ENCODE measurements around the gene ING1.
"Not testable (repeated sequence)": the region's sequence is repeated elsewhere in the genome, so short reads cannot be mapped to it uniquely, and the experiment has no call there.

The ING1 gene

GRCh38 chr13:110695774-110696173 is 17.7 kb upstream of the ING1 start:
- not testable (repeated sequence) for DNase-seq (ENCODE audit: low read depth)

GRCh38 chr13:110696776-110697175 is 16.7 kb upstream of the ING1 start:
- DNase-seq (ENCODE audit: low read depth), result no peak

GRCh38 chr13:110697842-110698241 is 15.7 kb upstream of the ING1 start:
- DNase-seq (ENCODE audit: low read depth), result no peak

GRCh38 chr13:110698689-110699088 is 14.8 kb upstream of the ING1 start:
- no peak for DNase-seq (ENCODE audit: low read depth)

GRCh38 chr13:110699148-110700145 is 14.1 kb upstream of the ING1 start:
- DNase-seq (ENCODE audit: low read depth), result no peak

- DNase-seq (ENCODE audit: low read depth), result no peak
These were observed 13.3 kb upstream of the ING1 start for GRCh38 chr13:110700186-110700585.

GRCh38 chr13:110700641-110701040 is 12.9 kb upstream of the ING1 start:
- DNase-seq (ENCODE audit: low read depth), result no peak

GRCh38 chr13:110701061-110701460 is 12.4 kb upstream of the ING1 start:
- not testable (repeated sequence) for DNase-seq (ENCODE audit: low read depth)

GRCh38 chr13:110702089-110702488 is 11.4 kb upstream of the ING1 start:
- DNase-seq (ENCODE audit: low read depth), result no peak

GRCh38 chr13:110702591-110703526 is 10.6 kb upstream of the ING1 start:
- no peak for DNase-seq (ENCODE audit: low read depth)

GRCh38 chr13:110705356-110705825 is 8.1 kb upstream of the ING1 start:
- no peak for DNase-seq (ENCODE audit: low read depth)

GRCh38 chr13:110705826-110706569 is 7.5 kb upstream of the ING1 start, which contains the start of gene CARS2:
CARS2 (minus strand) TSS chr13:110706116; CDS start chr13:110706093, 23 bp downstream.
- no peak for DNase-seq (ENCODE audit: low read depth)

- no peak for DNase-seq (ENCODE audit: low read depth)
These were observed 6.7 kb upstream of the ING1 start for GRCh38 chr13:110706570-110707372.

- DNase-seq (ENCODE audit: low read depth), result no peak
These were observed 1.2 kb upstream of the ING1 start for GRCh38 chr13:110712081-110712848.

GRCh38 chr13:110712849-110713641 is 455 bp upstream of the ING1 start:
- DNase-seq (ENCODE audit: low read depth), result peak; percentile 86

- no peak for DNase-seq (ENCODE audit: low read depth)
These were observed 689 bp downstream of the ING1 start for GRCh38 chr13:110713981-110714796.

GRCh38 chr13:110714797-110715394 is 1.4 kb downstream of the ING1 start:
- no peak for DNase-seq (ENCODE audit: low read depth)

Data from HS-27A (cell line).